GM21367 (cell line): ENCODE results near the gene ZNF804A.

Experiments used
- ATAC-seq: cut with Tn5 transposase; IDR thresholded peaks from one replicate; pipeline ENCODE4 v1.9.1; 2021; ENCODE audit not compliant: unreplicated experiment

ZNF804A gene

GRCh38 chr2:184598316-184599053 is at the start of gene ZNF804A:
ZNF804A (plus strand) TSS chr2:184598529; CDS start chr2:184598960, 431 bp downstream.
- ATAC-seq: peak; percentile 76

- ATAC-seq: no peak
Measured at GRCh38 chr2:184549153-184549552, 49.2 kb upstream of the ZNF804A start.

- ATAC-seq: no peak
Measured at GRCh38 chr2:184551626-184552025, 46.7 kb upstream of the ZNF804A start.

DNA sequence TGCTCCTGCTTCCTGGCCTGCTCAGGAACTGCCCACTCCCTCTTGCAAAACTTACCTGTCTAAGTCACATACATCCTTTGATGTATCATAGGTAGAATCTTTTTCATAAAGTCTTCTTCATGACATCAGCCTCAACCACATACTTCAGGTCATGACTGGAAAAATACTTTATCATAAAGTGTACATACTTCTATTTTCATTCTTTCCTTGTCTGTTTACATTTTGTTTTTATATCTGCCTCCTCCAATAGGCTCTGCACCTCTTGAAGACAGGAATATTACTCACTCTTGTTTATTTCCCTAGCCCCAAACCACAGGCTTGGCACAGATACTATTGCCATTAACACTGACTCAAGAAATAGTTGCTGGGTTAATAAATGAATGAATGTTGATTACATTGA is 43.6 kb upstream of the ZNF804A start:
- no peak for ATAC-seq

DNA sequence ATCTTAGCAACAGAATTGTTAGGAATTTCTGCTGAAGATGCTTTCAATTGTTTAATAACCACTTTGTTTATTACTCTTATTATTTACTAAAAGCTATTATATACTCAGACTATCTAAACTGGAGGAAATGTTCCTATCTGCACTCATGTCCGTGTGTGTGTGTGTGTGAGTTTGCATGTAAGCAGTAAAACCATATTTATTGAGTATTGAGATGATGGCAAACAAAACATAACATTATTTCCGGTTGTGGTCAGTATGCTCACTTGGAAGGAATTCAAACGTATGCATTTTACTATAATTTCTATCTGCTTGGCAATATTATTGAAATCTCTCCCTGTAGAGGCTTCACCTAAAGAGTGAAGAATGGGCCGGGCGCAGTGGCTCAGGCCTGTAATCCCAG is 43.0 kb upstream of the ZNF804A start:
- no peak for ATAC-seq

DNA sequence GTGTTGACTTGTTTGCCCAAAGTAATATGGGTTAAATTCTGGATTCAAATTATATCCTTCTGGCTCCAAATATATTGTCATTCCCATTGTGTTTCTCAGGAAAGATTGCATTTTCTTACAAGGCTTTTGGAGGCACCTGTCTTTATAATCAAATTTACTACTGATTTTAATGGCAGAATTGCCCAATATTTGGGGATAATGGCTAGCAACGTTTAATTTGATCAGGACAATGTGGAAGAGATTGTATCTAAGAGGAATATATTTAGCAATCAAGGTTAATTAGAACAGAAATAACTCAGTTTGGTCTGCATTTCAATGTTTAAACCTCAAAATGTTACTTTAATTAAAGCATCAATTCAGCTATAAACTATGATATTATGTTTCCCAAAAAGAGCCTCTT is 41.7 kb upstream of the ZNF804A start:
- no peak for ATAC-seq

DNA sequence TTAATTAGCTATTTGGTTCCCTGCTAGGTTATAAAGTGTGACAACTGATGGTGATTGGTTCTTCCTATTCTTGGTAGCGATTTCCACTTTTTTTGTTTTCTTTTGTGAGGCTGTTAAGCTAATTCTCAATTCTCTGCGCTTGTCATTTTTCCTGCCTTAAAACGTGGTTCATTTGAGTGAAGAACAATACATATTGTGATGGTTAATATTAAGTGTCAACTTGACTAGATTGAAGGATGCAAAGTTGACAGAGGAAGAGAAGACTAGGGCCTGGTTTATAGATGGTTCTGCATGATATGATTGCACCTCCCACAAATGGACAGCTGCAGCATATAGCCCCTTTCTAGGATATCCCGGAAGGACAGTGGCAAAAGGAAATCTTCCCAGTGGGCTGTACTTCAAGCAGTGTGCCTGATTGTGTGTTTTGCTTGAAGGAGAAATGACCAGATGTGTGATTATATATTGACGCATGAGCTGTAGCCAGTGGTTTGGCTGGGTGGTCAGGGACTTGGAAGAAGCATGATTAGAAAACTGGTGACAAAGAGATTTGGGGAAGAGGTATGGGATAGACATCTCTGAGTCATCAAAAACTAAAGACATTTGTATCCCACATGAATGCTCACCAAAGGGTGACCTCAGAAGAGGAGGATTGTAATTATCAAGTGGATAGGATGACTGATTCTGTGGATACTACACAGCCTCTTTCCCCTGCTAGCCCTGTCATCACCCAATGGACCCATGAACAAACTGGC is 39.4 kb upstream of the ZNF804A start:
- no peak for ATAC-seq

DNA sequence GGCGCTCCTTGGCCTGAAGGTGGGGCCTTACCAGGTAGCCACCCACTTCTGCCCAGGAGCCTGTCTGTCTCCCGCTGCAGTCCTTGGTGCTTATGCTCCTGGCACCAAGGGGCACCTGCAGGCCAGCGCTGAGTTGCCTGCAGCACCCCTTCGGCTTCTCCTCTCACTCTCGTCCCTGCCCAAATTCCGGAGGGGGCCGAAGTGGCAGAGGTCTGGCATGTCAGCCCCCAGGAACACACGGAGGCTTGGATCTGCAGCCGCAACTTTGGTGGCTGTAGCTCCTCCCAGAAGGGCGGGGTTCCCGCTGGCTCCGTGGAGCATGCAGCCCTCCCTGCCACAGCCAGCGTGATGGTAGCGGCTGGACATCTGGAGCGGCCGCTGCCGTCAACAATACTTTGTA is 37.7 kb upstream of the ZNF804A start:
- ATAC-seq: no peak

DNA sequence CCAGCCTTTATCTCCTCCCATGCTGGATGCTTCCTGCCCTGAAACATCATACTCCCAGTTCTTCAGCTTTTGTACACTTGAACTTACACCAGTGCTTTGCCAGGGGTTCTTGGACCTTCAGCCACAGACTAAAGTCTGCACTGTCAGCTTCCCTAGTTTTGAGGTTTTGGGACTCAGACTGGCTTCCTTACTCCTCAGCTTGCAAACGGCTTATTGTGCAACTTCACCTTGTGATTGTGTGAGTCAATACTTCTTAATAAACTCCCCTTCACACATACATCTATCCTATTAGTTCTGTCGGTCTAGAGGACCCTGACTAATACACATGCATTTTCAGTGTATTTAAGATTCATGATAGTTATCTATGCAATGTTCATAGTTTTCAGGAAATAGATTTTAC is 35.8 kb upstream of the ZNF804A start:
- no peak for ATAC-seq

DNA sequence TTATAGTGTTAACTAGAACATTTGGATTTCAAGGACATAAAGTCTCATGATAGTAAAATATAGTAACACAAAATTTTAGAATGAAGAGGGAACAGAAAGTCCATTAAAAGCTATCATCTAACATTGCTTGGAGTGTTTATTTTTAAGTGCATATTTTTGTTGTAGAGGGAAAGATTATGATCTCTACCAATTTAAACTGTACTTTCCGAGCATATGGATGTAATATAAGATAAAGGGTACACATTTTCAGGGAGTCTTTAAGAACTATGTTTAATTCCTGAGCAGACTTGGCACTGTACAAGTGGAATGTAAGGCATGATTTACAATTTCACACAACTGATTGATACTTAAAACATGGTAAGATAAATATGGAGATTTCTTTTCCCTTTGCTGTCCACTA is 34.2 kb upstream of the ZNF804A start:
- ATAC-seq: no peak

DNA sequence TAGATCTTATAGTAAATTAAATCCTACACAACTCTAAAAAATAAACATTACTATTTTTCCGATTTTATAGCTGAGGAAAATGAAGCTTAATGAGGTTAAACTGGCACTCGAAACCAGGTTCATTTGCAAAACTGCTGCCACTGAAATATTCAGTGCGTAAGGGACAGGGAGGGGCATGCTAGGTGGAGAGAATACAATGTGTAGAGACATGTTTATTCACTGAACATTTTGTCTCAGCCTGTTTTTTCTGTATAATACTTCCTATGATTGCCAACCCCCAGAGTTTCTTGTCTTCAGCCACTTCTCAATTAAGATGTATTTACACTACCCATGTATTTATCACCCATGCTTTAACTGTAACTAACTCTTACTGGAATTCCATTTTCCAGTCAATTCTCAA is 31.6 kb upstream of the ZNF804A start:
- ATAC-seq: no peak

DNA sequence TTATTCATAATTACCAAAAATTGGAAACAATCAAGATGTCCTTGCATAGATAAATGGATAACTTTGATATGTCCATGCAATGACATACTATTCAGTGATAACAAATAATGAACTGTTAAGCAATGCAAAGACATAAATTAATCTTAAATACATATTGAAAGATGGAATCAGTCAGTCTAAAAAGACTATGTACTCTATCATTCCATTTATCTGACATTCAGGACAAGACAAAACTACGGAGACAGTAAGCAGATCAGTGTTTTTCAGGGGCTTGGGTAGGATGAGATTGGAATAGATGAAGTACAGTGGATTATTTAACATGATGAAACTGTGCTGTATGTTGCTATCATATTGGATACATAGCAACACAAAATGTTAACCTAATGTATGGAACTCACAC is 21.3 kb upstream of the ZNF804A start:
- no peak for ATAC-seq

- no peak for ATAC-seq
Measured at GRCh38 chr2:184577743-184578142, 20.6 kb upstream of the ZNF804A start.

- ATAC-seq: no peak
Measured at GRCh38 chr2:184579226-184579625, 19.1 kb upstream of the ZNF804A start.

GRCh38 chr2:184581391-184581790 is 16.9 kb upstream of the ZNF804A start:
- ATAC-seq: no peak

DNA sequence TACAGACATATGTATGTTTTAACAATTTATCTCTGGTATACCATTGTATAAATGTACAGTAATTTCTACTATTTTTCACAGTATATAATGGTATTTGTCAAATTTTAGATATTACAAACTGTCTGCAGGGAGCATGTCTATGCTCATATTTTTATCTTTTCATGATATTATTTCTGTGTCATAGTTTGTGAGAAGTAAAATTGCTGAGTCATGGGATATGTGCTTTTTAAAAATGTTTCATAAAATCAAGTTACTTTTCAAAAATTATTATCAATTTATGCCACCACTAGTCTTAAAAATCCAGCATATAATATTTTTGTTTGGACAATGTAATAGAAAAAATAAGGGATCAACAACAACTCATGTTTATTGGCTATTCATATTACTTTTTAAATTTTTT is 9.1 kb upstream of the ZNF804A start:
- no peak for ATAC-seq

DNA sequence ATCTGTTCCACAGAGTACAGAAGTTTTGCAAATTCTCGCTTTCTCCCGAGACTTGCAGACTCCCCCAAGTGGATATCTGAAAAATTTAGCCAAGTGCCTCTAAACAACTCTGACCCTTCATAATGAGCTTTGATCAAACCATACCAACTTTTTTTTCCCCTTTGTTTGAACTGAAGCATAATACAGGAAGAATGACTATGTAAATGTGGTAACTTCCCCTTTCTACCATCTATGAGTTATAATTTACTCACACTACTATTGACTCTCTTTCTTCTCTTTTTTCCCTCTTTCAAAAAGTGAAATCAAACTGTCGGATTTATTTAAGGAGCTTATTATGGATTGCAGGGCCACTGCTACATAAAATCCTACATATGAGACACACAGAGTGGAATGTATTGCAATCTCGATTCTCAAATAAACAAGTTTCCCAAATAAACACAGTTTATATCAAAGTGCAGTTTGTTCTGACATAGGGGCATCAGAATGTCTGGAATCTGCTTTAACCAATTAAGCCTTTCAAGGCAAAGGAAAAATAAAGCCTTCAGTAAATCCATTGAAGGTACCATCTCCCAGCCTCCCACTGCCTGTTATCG is 1.4 kb upstream of the ZNF804A start:
- ATAC-seq: peak; percentile 18

GRCh38 chr2:184597571-184597991 is 748 bp upstream of the ZNF804A start:
- ATAC-seq: peak; percentile 24

DNA sequence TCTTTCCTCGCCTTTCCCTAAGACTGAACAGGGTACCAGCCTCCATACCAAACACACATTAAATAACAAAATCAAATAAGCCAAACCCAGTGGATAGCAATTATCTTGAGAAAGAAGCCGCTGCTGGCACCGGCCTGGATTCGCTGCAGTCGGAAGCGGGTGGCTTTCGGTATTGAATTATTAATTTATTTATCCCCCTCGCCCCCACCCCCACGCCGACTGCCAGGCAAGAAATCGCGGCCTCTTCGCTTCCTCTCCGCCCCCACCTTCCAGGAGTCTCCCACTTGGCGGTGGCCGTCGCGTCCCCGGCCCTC is 370 bp upstream of the ZNF804A start:
- ATAC-seq: peak; percentile 0

DNA sequence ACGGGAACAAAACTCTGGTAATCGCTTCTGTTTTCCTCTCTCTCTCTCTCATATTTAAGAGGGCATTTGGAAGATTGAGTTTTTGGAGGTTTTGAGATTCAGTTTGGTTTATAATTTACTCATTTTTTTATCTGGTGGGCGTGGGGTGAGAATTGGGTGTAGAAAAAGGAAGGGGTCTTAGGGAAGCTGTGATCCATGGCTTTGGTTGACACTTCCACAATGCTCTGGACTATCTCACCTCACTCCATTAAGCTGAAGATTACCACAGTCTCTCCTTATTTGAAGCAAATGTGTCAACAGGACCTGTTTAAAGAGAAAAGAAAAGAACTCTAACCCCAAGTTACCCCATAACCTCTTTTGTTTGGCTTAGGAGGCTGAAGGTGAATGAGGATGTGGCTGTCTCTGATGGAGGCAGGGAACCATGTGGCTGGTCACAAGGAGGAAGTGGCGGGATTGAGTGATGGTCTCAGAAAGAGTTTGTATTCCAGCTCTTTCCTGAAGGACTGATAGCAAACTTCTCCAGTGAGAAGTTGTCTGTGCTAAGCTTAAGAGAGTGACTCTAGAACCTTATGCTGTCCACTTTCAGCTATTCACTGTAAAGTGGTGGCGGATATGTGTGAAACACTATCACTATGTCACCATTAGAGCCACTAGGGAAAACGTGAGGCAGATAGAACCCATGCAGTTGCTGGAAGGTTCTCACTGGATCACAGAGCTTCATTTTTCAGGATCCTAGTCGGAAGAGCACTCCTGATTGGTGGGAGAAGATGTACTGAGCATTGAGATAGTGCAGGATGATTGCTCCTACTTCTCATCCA is 934 bp downstream of the ZNF804A start:
- ATAC-seq: peak; percentile 23

GRCh38 chr2:184599872-184600222 is 1.5 kb downstream of the ZNF804A start:
- peak; percentile 2 for ATAC-seq

DNA sequence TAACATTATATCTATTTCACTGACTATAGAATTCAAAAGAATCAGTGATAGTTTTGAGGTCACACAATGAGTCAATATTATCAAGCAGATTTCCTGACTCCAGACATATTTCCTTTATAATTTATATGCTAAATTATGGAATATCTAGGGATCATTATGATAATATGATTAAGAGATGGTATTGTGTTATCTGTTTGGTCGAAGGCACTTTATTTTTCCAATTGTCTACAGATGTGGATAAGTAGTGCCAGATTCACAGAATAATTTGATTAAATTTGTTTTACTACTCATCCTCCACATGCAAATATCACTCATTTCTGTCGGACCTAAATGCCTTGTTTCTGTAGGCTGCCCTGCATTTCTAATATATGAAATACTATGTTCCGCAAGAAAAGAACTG is 4.4 kb downstream of the ZNF804A start:
- ATAC-seq: no peak
